ENCODE results near the gene AVPI1. TPM values are rescaled to one million over a fixed set of nuclear protein-coding genes. Genes with fewer than 3 reads are reported as not detected.

The AVPI1 gene
- total and polyA plus RNA-seq, 2 donors (not counting 3 experiments of a cell fraction or from before 2014, with no cell fraction given), result 2.4 to 3.7 TPM

- TF ChIP-seq MAX (IDR thresholded peaks at IDR 0.05; ENCODE audit: insufficient read depth, insufficient read length), result no peak
- TF ChIP-seq MYC (IDR thresholded peaks at IDR 0.05; ENCODE audit: low read depth, low read length), result no peak
- no peak for TF ChIP-seq EZH2 (IDR thresholded peaks at IDR 0.05; ENCODE audit: borderline replicate concordance, low read depth, low read length, severe bottlenecking)
- TF ChIP-seq, protein P1, sequence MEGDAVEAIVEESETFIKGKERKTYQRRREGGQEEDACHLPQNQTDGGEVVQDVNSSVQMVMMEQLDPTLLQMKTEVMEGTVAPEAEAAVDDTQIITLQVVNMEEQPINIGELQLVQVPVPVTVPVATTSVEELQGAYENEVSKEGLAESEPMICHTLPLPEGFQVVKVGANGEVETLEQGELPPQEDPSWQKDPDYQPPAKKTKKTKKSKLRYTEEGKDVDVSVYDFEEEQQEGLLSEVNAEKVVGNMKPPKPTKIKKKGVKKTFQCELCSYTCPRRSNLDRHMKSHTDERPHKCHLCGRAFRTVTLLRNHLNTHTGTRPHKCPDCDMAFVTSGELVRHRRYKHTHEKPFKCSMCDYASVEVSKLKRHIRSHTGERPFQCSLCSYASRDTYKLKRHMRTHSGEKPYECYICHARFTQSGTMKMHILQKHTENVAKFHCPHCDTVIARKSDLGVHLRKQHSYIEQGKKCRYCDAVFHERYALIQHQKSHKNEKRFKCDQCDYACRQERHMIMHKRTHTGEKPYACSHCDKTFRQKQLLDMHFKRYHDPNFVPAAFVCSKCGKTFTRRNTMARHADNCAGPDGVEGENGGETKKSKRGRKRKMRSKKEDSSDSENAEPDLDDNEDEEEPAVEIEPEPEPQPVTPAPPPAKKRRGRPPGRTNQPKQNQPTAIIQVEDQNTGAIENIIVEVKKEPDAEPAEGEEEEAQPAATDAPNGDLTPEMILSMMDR (IDR thresholded peaks at IDR 0.05; ENCODE audit: extremely low read depth in 1 of 2, insufficient read depth in 1 of 2, low read depth in 1 of 2, low read length in 2 of 2), result no peak
- TF ChIP-seq GATA2 (IDR thresholded peaks at IDR 0.05; ENCODE audit: insufficient read depth, insufficient read length, low read depth, low read length), result no peak
- TF ChIP-seq POLR2AphosphoS5 (IDR thresholded peaks at IDR 0.05; ENCODE audit: insufficient read depth, low read depth, low read length), result no peak
- TF ChIP-seq FOS (IDR thresholded peaks at IDR 0.05; ENCODE audit: borderline replicate concordance, insufficient read depth, low read length), result no peak
- no peak for TF ChIP-seq JUN (IDR thresholded peaks at IDR 0.05; ENCODE audit: borderline replicate concordance, insufficient read depth, insufficient read length, low read depth)
- no peak for TF ChIP-seq POLR2A (IDR thresholded peaks at IDR 0.05; ENCODE audit: low read depth, low read length)
- no peaks in the 10 kb centered on the region for H3K27me3 ChIP-seq (ENCODE audit: control insufficient read depth in 2 of 2, insufficient read depth in 2 of 2, low read length in 2 of 2)
- BruUV-seq (replicated peaks), result no TSS peak
- H3K79me2 ChIP-seq (ENCODE audit: control insufficient read depth, insufficient read depth, low read length), result no peaks in the 10 kb centered on the region
- peak overlapping the region; percentile 81 for H3K9ac ChIP-seq (replicated peaks; ENCODE audit: extremely low read depth, insufficient read depth, low read length)
- peak overlapping the region; percentile 88 for H3K4me2 ChIP-seq (ENCODE audit: insufficient read depth, low read length)
- H4K20me1 ChIP-seq (replicated peaks; ENCODE audit: control insufficient read depth, extremely low read depth, insufficient read depth, low read length), result no peaks in the 10 kb centered on the region
- H3K9me1 ChIP-seq (replicated peaks; ENCODE audit: control insufficient read depth, extremely low read depth, insufficient read depth, low read length), result no peaks in the 10 kb centered on the region
- DNase-seq (ENCODE audit: low read depth, low spot score) (peak; percentile 27), FAIRE-seq (peak; percentile 33)
- CTCF ChIA-PET, result interaction anchor here (0.7 to 5.8 kb wide), 12 partner anchors 9 to 47 kb away, joined by 3 to 49 read pairs (median 8); partner anchors contain the start of gene MARVELD1
- intact Hi-C loops (cut with micrococcal nuclease), result loop anchor here (1.0 to 2.0 kb wide), 6 partner anchors 25 to 190 kb away; partner anchors contain the start of genes MARVELD1, MMS19, PI4K2A and UBTD1
- peak overlapping the region in 1 of 3 experiments; percentile 24 for H3K4me3 ChIP-seq (replicated peaks in 1 of 3; ENCODE audit: insufficient read depth in 1 of 3, low read depth in 1 of 3, low read length in 3 of 3)
- dilution Hi-C loops (cut with MboI; ENCODE audit: extremely low pct_ligation_motif_present, low sequenced_read_pairs), result no loop called here
- peak overlapping the region; percentile 42 for H3K27ac ChIP-seq (ENCODE audit: insufficient read depth, low read depth, low read length)
- H2AFZ ChIP-seq (ENCODE audit: low read depth, low read length), result peak overlapping the region; percentile 99
- peaks cover 16% of the 10 kb centered on the region for H3K4me1 ChIP-seq (ENCODE audit: control insufficient read depth, extremely low read depth, insufficient read depth, low read length)
- H3K9me3 ChIP-seq (replicated peaks; ENCODE audit: control insufficient read depth, insufficient read depth, low read length), result no peaks in the 10 kb centered on the region
- no peaks in the 10 kb centered on the region for H3K36me3 ChIP-seq (ENCODE audit: control insufficient read depth in 2 of 2, extremely low read depth in 1 of 2, insufficient read depth in 2 of 2, low read length in 2 of 2)
- POLR2A ChIA-PET, result interaction anchor here (0.6 to 1.7 kb wide), 7 partner anchors 9 to 39 kb away, joined by 3 to 6 read pairs (median 4); no protein-coding TSS in a partner anchor
Measured at GRCh38 chr10:97687785-97688781, 1.0 kb upstream of the AVPI1 start.

All from endothelial cell of umbilical vein (primary cell).